ENCODE results near the gene DNAH17.

DNA sequence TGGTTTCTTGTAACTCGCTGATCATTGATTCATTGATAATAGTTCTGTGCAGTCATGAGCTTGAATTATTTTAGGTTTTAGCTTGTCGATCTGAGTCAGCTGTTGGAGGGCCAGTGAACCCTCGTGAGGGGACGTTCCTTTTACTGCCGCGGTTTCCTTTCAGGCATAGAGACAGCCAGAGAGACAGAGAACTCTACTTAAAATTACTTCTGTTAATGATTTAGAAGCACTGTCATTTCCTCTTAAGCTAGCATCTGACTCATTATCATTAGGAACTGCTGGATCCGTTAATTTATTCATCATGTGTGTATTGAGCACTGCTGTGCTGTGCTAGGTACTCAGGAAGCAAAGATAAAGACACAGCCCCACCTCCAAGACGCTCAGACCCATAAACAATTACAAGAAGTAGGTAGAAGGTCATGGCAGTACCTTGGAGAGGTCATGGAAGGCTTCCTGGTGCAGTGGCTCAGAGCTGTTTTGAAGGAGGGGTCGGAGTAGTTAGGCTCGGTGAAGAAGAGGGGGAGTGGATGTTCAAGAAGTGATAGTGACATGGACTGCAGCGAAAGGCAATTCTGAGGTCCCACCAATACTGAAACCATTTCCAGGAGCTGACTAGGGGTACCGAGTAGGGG is 195.5 kb downstream of the DNAH17 start:
- TF ChIP-seq POLR2A (IDR thresholded peaks at IDR 0.05), result no peak
- TF ChIP-seq, protein P1, sequence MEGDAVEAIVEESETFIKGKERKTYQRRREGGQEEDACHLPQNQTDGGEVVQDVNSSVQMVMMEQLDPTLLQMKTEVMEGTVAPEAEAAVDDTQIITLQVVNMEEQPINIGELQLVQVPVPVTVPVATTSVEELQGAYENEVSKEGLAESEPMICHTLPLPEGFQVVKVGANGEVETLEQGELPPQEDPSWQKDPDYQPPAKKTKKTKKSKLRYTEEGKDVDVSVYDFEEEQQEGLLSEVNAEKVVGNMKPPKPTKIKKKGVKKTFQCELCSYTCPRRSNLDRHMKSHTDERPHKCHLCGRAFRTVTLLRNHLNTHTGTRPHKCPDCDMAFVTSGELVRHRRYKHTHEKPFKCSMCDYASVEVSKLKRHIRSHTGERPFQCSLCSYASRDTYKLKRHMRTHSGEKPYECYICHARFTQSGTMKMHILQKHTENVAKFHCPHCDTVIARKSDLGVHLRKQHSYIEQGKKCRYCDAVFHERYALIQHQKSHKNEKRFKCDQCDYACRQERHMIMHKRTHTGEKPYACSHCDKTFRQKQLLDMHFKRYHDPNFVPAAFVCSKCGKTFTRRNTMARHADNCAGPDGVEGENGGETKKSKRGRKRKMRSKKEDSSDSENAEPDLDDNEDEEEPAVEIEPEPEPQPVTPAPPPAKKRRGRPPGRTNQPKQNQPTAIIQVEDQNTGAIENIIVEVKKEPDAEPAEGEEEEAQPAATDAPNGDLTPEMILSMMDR (IDR thresholded peaks at IDR 0.05), result no peak

All from vagina (tissue), 2 donors.